Breast epithelium (tissue), 3 donors: Measurements from ENCODE around the gene PGM2.

Experiments used
- POLR2A ChIP-seq: fragments of 450-650 bp; IDR thresholded peaks from one replicate; pipeline ENCODE4 v1.6.1; 2016; ENCODE audit warnings: antibody characterized with exemption, mild to moderate bottlenecking, moderate library complexity
- POLR2AphosphoS5 ChIP-seq, 3 donors: sonication (generic); formaldehyde crosslinking; IDR thresholded peaks; one replicate each; pipeline ENCODE4 v1.6.1; 2017; ENCODE audit warnings: antibody characterized with exemption in 3 of 3
- TF ChIP-seq, protein P1 (sequence below), 3 donors: fragments of 450-650 bp; IDR thresholded peaks; one replicate each; pipeline ENCODE4 v1.5.1; 2016 to 2017; ENCODE audit warnings: antibody characterized with exemption in 3 of 3, mild to moderate bottlenecking in 3 of 3, moderate library complexity in 3 of 3

DNA sequence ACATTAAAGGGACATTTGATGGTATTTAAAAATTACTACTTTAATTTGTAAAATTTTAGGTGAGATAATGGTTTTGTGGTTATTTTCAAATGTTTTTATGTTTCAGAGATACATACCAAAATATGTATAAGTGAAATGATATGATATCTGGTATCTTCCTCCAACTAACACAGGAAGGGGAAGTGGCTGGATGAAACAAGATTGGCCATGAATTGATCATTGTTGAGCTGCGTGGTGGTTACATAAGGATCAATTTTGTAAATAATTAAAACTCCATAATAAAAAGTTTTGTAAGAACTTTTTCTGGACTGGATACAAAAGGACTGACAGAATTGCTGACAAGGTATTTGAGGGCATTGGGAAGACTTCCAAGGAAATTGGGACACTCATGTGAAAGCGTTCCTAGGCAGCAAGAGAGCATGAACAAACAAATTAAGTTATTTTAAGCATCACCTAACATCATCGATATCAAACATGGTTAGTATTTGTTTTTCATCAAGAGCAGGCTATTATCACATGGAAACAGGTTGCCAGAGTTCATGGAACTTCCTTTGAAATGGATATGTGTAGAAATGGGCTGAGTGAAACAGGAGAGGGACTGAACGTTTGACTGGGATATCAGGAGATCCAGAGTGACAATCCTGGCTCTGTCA, 4.4 kb upstream of the PGM2 start:
- TF ChIP-seq, protein P1, sequence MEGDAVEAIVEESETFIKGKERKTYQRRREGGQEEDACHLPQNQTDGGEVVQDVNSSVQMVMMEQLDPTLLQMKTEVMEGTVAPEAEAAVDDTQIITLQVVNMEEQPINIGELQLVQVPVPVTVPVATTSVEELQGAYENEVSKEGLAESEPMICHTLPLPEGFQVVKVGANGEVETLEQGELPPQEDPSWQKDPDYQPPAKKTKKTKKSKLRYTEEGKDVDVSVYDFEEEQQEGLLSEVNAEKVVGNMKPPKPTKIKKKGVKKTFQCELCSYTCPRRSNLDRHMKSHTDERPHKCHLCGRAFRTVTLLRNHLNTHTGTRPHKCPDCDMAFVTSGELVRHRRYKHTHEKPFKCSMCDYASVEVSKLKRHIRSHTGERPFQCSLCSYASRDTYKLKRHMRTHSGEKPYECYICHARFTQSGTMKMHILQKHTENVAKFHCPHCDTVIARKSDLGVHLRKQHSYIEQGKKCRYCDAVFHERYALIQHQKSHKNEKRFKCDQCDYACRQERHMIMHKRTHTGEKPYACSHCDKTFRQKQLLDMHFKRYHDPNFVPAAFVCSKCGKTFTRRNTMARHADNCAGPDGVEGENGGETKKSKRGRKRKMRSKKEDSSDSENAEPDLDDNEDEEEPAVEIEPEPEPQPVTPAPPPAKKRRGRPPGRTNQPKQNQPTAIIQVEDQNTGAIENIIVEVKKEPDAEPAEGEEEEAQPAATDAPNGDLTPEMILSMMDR (IDR thresholded peaks at IDR 0.05) = no peak
- TF ChIP-seq POLR2AphosphoS5 (IDR thresholded peaks at IDR 0.05) = no peak
- TF ChIP-seq POLR2A = no peak
